ENCODE results near the gene PALD1. TPM values are rescaled to one million over a fixed set of nuclear protein-coding genes. Genes with fewer than 3 reads are reported as not detected.
A peak's percentile ranks its signal among the peaks of the same experiment; 100 is the strongest.

Gene PALD1
- total and polyA plus RNA-seq, 8 donors, result 10.1 to 34.5 (median 24.1) TPM

GRCh38 chr10:70599791-70600190, 121.2 kb downstream of the PALD1 start:
- Histone ChIP-seq H3K4me1 (peaks cover 0 to 7% of the 10 kb centered on the region in 2 donors), H3K36me3 (no peaks in the 10 kb centered on the region), H3K4me3 (peak overlapping the region in 1 of 2 donors; percentile 19), H3K9me3 (no peaks in the 10 kb centered on the region), H3K27ac (no peak overlapping the region), H3K27me3 (no peaks in the 10 kb centered on the region)
- TF ChIP-seq, protein P1, sequence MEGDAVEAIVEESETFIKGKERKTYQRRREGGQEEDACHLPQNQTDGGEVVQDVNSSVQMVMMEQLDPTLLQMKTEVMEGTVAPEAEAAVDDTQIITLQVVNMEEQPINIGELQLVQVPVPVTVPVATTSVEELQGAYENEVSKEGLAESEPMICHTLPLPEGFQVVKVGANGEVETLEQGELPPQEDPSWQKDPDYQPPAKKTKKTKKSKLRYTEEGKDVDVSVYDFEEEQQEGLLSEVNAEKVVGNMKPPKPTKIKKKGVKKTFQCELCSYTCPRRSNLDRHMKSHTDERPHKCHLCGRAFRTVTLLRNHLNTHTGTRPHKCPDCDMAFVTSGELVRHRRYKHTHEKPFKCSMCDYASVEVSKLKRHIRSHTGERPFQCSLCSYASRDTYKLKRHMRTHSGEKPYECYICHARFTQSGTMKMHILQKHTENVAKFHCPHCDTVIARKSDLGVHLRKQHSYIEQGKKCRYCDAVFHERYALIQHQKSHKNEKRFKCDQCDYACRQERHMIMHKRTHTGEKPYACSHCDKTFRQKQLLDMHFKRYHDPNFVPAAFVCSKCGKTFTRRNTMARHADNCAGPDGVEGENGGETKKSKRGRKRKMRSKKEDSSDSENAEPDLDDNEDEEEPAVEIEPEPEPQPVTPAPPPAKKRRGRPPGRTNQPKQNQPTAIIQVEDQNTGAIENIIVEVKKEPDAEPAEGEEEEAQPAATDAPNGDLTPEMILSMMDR (IDR thresholded peaks at IDR 0.05), result no peak
- DNase-seq (no peak), ATAC-seq (no peak)
- intact Hi-C loops (cut with DNase I), result no loop called here

- peak in 1 of 4 donors; percentile 74 for DNase-seq
- intact Hi-C loops (cut with DNase I), result no loop called here
Measured at GRCh38 chr10:70600512-70601395, 122.2 kb downstream of the PALD1 start.

GRCh38 chr10:70601746-70602145, 123.2 kb downstream of the PALD1 start:
- intact Hi-C loops (cut with DNase I), result no loop called here
- TF ChIP-seq, protein P1 (IDR thresholded peaks at IDR 0.05), result no peak
- Histone ChIP-seq H3K36me3 (no peaks in the 10 kb centered on the region), H3K27ac (no peak overlapping the region), H3K4me1 (no peaks in the 10 kb centered on the region), H3K4me3 (peak overlapping the region in 1 of 2 donors; percentile 30), H3K9me3 (no peaks in the 10 kb centered on the region), H3K27me3 (no peaks in the 10 kb centered on the region)
- DNase-seq (no peak), ATAC-seq (no peak)

More at GRCh38 chr10:70600512-70601395, 122.2 kb downstream of the PALD1 start:
- H3K36me3 ChIP-seq, result no peaks in the 10 kb centered on the region
- H3K9me3 ChIP-seq, result no peaks in the 10 kb centered on the region
- H3K4me1 ChIP-seq, result peaks cover 0 to 7% of the 10 kb centered on the region in 2 donors
- ATAC-seq, result no peak
- H3K27ac ChIP-seq, result no peak overlapping the region
- TF ChIP-seq, protein P1 (IDR thresholded peaks at IDR 0.05), result no peak
- H3K27me3 ChIP-seq, result no peaks in the 10 kb centered on the region
- peak overlapping the region in 1 of 2 donors; percentile 19 for H3K4me3 ChIP-seq

- ATAC-seq, result no peak
- Histone ChIP-seq H3K27ac (no peak within 1 kb of the TSS), H3K4me3 (peak within 1 kb of the TSS in 1 of 2 donors; percentile 30)
Measured at GRCh38 chr10:70602665-70603448, 124.3 kb downstream of the PALD1 start, which contains the start of gene PRF1. PRF1 (minus strand) TSS chr10:70602741; CDS start chr10:70600902, 1,839 bp downstream.

More at GRCh38 chr10:70602665-70603448, 124.3 kb downstream of the PALD1 start, which contains the start of gene PRF1:
- intact Hi-C loops (cut with DNase I), result no loop called here
- TF ChIP-seq, protein P1 (IDR thresholded peaks at IDR 0.05), result no peak
- no peaks in the 10 kb centered on the region for H3K27me3 ChIP-seq
- no peak for DNase-seq
- no peaks in the 10 kb centered on the region for H3K4me1 ChIP-seq
- no peaks in the 10 kb centered on the region for H3K9me3 ChIP-seq
- no peaks in the 10 kb centered on the region for H3K36me3 ChIP-seq

All from left lung (tissue), 10 donors.